ENCODE results near the gene NUMB.

- TF ChIP-seq EP300 (IDR thresholded peaks at IDR 0.05) (no peak), POLR2A (IDR thresholded peaks at IDR 0.05) (no peak), CTCF (IDR thresholded peaks at IDR 0.05) (no peak), POLR2AphosphoS5 (IDR thresholded peaks at IDR 0.05) (no peak)
Observed at GRCh38 chr14:73237786-73238423, 220.4 kb downstream of the NUMB start.
